H9 (cell line): ENCODE data around the gene CADM1. TPM values are rescaled to one million over a fixed set of nuclear protein-coding genes. Genes with fewer than 3 reads are reported as not detected.

Experiments
- DNase-seq: peaks from one replicate; pipeline ENCODE4 v3.0.0-alpha.2; 2017
- H2AFZ ChIP-seq: one replicate; pipeline ENCODE4 v1.6.1; 2013; ENCODE audit warnings: mild to moderate bottlenecking, low read length, control low read depth, moderate library complexity
- H2AK5ac ChIP-seq: 2 replicates; pipeline ENCODE4 v1.6.1; 2013; ENCODE audit warnings: low read length, control low read depth, mixed read lengths; ENCODE audit not compliant: insufficient read length
- H2BK120ac ChIP-seq: one replicate; pipeline ENCODE4 v1.6.1; 2013; ENCODE audit warnings: low read depth, mild to moderate bottlenecking, low read length, control low read depth, inconsistent platforms; ENCODE audit not compliant: poor library complexity, severe bottlenecking
- H2BK12ac ChIP-seq: 2 replicates; pipeline ENCODE4 v1.6.1; 2013; ENCODE audit warnings: low read length, control low read depth, mixed read lengths, low read depth; ENCODE audit not compliant: insufficient read length
- H2BK15ac ChIP-seq: 2 replicates; pipeline ENCODE4 v1.6.1; 2013; ENCODE audit warnings: low read depth, low read length, control low read depth
- H2BK20ac ChIP-seq: one replicate; pipeline ENCODE4 v1.6.1; 2013; ENCODE audit warnings: low read depth, mild to moderate bottlenecking, low read length, control low read depth, inconsistent platforms; ENCODE audit not compliant: poor library complexity, severe bottlenecking
- H2BK5ac ChIP-seq: 2 replicates; pipeline ENCODE4 v1.6.1; 2013; ENCODE audit warnings: low read length, control low read depth, mixed read lengths; ENCODE audit not compliant: insufficient read length
- H3K14ac ChIP-seq: 2 replicates; pipeline ENCODE4 v1.6.1; 2013; ENCODE audit warnings: low read length, control low read depth; ENCODE audit not compliant: insufficient read depth
- H3K18ac ChIP-seq: 2 replicates; pipeline ENCODE4 v1.6.1; 2013; ENCODE audit warnings: low read depth, mild to moderate bottlenecking, mixed read lengths, low read length, control low read depth; ENCODE audit not compliant: insufficient read length
- H3K23ac ChIP-seq: 2 replicates; pipeline ENCODE4 v1.6.1; 2013; ENCODE audit warnings: low read length, control low read depth, mixed read lengths, low read depth; ENCODE audit not compliant: insufficient read length
- H3K23me2 ChIP-seq: 2 replicates; pipeline ENCODE4 v1.6.1; 2013; ENCODE audit warnings: low read depth, mild to moderate bottlenecking, mixed read lengths, low read length, control low read depth; ENCODE audit not compliant: insufficient read length, poor library complexity, severe bottlenecking
- H3K27ac ChIP-seq: 2 replicates; pipeline ENCODE4 v1.5.1; 2013; ENCODE audit warnings: low read length, control low read depth, mixed read lengths, low read depth; ENCODE audit not compliant: insufficient read length
- H3K27me3 ChIP-seq: 2 replicates; pipeline ENCODE4 v1.6.1; 2013; ENCODE audit warnings: low read length, control low read depth, inconsistent platforms; ENCODE audit not compliant: insufficient read depth
- H3K4ac ChIP-seq: 2 replicates; pipeline ENCODE4 v1.6.1; 2013; ENCODE audit warnings: low read depth, mild to moderate bottlenecking, control low read depth, inconsistent platforms, low read length, moderate library complexity
- H3K4me1 ChIP-seq: 2 replicates; pipeline ENCODE4 v1.6.1; 2013; ENCODE audit warnings: low read length, control low read depth, inconsistent platforms; ENCODE audit not compliant: insufficient read depth
- H3K4me2 ChIP-seq: 2 replicates; pipeline ENCODE4 v1.6.1; 2013; ENCODE audit warnings: low read length, control low read depth, mixed read lengths; ENCODE audit not compliant: insufficient read length, insufficient read depth
- H3K56ac ChIP-seq: 2 replicates; pipeline ENCODE4 v1.6.1; 2013; ENCODE audit warnings: low read depth, mild to moderate bottlenecking, mixed read lengths, low read length, control low read depth; ENCODE audit not compliant: insufficient read length
- H3K79me1 ChIP-seq: 2 replicates; pipeline ENCODE4 v1.6.1; 2013; ENCODE audit warnings: low read depth, mild to moderate bottlenecking, moderate library complexity, low read length, control low read depth, inconsistent platforms; ENCODE audit not compliant: insufficient read depth, poor library complexity, severe bottlenecking
- H3K79me2 ChIP-seq: 2 replicates; pipeline ENCODE4 v1.6.1; 2013; ENCODE audit warnings: low read length, control low read depth, inconsistent platforms; ENCODE audit not compliant: insufficient read depth
- H3K9ac ChIP-seq: 2 replicates; pipeline ENCODE4 v1.6.1; 2013; ENCODE audit warnings: low read length, control low read depth, mixed read lengths; ENCODE audit not compliant: insufficient read length; ENCODE audit errors: extremely low read depth
- H3K9me3 ChIP-seq: one replicate; pipeline ENCODE4 v1.6.1; 2013; ENCODE audit warnings: low read depth, low read length, inconsistent platforms; ENCODE audit not compliant: control insufficient read depth
- H3T11ph ChIP-seq: one replicate; pipeline ENCODE4 v1.6.1; 2013; ENCODE audit warnings: mild to moderate bottlenecking, low read length, control low read depth, inconsistent platforms
- H4K20me1 ChIP-seq: one replicate; pipeline ENCODE4 v1.6.1; 2013; ENCODE audit not compliant: control insufficient read depth, insufficient read length, insufficient read depth
- H4K5ac ChIP-seq: 2 replicates; pipeline ENCODE4 v1.6.1; 2013; ENCODE audit warnings: low read depth, mild to moderate bottlenecking, mixed read lengths, low read length, control low read depth; ENCODE audit not compliant: insufficient read length
- H4K8ac ChIP-seq: replicated peaks from 2 replicates; pipeline ENCODE4 v1.6.1; 2013; ENCODE audit warnings: low read length, control low read depth, mixed read lengths, low read depth; ENCODE audit not compliant: insufficient read length
- H4K91ac ChIP-seq: 2 replicates; pipeline ENCODE4 v1.6.1; 2013; ENCODE audit warnings: low read depth, mild to moderate bottlenecking, moderate library complexity, mixed read lengths, low read length, control low read depth; ENCODE audit not compliant: insufficient read length
- H3K27ac Mint-ChIP-seq, 3 experiments: 2 replicates in 2 of 3; 3 replicates in 1 of 3; pipeline ENCODE4 v1.8.0; 2020 to 2021; ENCODE audit warnings: mixed read lengths in 3 of 3, mild to moderate bottlenecking in 1 of 3, moderate library complexity in 1 of 3
- H3K27me3 Mint-ChIP-seq: 2 replicates; pipeline ENCODE4 v1.8.0; 2021; ENCODE audit warnings: low read depth, mild to moderate bottlenecking, moderate library complexity, mixed read lengths
- H3K36me3 Mint-ChIP-seq, 3 experiments: 2 replicates in 2 of 3; 3 replicates in 1 of 3; pipeline ENCODE4 v1.8.0; 2020 to 2021; ENCODE audit warnings: low read depth in 3 of 3, mixed read lengths in 3 of 3; ENCODE audit not compliant: insufficient read depth in 1 of 3
- H3K4me1 Mint-ChIP-seq, 2 experiments: 2 replicates each; pipeline ENCODE4 v1.8.0; 2020; ENCODE audit warnings: mixed read lengths in 2 of 2
- H3K4me3 Mint-ChIP-seq, 2 experiments: 2 replicates in 1 of 2; 3 replicates in 1 of 2; pipeline ENCODE4 v1.8.0; 2020 to 2021; ENCODE audit warnings: mild to moderate bottlenecking in 2 of 2, mixed read lengths in 2 of 2, moderate library complexity in 1 of 2
- H3K9me3 Mint-ChIP-seq, 2 experiments: 2 replicates in 1 of 2; 3 replicates in 1 of 2; pipeline ENCODE4 v1.8.0; 2020; ENCODE audit warnings: mild to moderate bottlenecking in 2 of 2, mixed read lengths in 2 of 2, moderate library complexity in 1 of 2
- WGBS: extraction: QIAGEN DNeasy Blood & Tissue Kit; methylation state at CpG from one replicate; pipeline ENCODE4 v1.1.7; 2013; ENCODE audit warnings: missing lambda C conversion rate, low lambda C conversion rate, mixed read lengths; ENCODE audit not compliant: insufficient read length; ENCODE audit errors: extremely low coverage; 5-methylcytosine and 5-hydroxymethylcytosine counted together
- total RNA-seq: library from RNA; stranded (reverse); gene quantifications from 2 replicates; pipeline ENCODE4 v1.2.1, GENCODE V29; 2021
- TF ChIP-seq, protein P1 (sequence below): fragments of 200-600 bp; sonication (generic); conservative IDR thresholded peaks from 3 replicates; pipeline ENCODE4 v1.8.0; 2021; ENCODE audit warnings: antibody characterized with exemption, mild to moderate bottlenecking

The CADM1 gene
- total RNA-seq, 1 experiment from 2014 or later, result 11.9 TPM

DNA sequence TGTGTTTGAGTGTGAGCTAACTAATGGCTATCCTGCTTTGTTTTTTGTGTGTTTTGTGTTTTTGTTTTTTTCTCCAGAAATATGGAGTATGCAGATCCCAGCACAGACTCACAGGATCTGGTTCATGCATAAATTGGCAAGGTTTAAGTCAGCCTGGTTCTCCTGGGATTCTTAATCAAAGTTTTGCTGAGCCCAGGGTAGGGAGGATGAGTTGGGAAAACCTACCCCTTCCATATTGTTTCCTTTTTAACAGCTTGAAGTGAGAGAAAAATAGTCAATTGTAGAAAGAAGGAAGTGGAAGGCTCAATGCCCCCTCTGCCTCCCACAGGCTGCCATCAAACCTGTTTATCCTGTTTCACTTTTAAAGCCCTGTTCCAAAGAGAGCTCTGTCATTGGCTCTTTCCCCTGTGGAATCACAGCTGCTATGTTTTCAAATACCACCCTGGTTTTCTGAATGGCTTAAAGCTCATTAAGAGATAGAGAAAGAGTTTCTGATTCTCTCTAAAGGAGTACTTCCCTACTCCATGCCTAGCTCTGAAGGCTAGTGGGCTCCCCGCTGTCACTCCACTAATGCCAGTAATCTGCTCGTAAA, 23.4 kb upstream of the CADM1 start:
- Histone ChIP-seq H3T11ph (no peak overlapping the region), H3K9me3 (no peaks in the 10 kb centered on the region), H2AK5ac (no peak overlapping the region), H3K4me1 (peaks cover 4% of the 10 kb centered on the region; the same call in 1 of the 2 replicates), H3K4ac (no peak overlapping the region), H3K23ac (no peak overlapping the region), H3K14ac (no peak overlapping the region), H3K79me2 (no peaks in the 10 kb centered on the region), H4K20me1 (no peaks in the 10 kb centered on the region), H2BK12ac (no peak overlapping the region), H4K8ac (no peak overlapping the region), H2AFZ (no peak overlapping the region), H4K5ac (no peak overlapping the region), H3K4me2 (no peak overlapping the region), H3K27me3 (no peaks in the 10 kb centered on the region), H4K91ac (no peak overlapping the region), H3K18ac (peak overlapping the region; percentile 4), H3K9ac (no peak overlapping the region), H2BK5ac (no peak overlapping the region), H3K56ac (no peak overlapping the region), H3K27ac (peak overlapping the region; percentile 6), H3K79me1 (no peaks in the 10 kb centered on the region), H2BK120ac (no peak overlapping the region), H3K23me2 (no peaks in the 10 kb centered on the region), H2BK15ac (no peak overlapping the region), H2BK20ac (no peak overlapping the region)
- H3K4me1 Mint-ChIP-seq, result peaks cover 31 to 49% of the 10 kb centered on the region in 2 experiments
- peak overlapping the region; percentile 13 to 30; a peak in 1 of 5 replicates for H3K4me3 Mint-ChIP-seq
- H3K9me3 Mint-ChIP-seq, result peaks cover 0 to 3% of the 10 kb centered on the region in 2 experiments; a peak in 1 of 5 replicates
- peak; percentile 40 for DNase-seq
- H3K27ac Mint-ChIP-seq, result peak overlapping the region in 2 of 3 experiments; percentile 92 to 93; a peak in 5 of 7 replicates
- H3K36me3 Mint-ChIP-seq, result no peaks in the 10 kb centered on the region
- TF ChIP-seq, protein P1, sequence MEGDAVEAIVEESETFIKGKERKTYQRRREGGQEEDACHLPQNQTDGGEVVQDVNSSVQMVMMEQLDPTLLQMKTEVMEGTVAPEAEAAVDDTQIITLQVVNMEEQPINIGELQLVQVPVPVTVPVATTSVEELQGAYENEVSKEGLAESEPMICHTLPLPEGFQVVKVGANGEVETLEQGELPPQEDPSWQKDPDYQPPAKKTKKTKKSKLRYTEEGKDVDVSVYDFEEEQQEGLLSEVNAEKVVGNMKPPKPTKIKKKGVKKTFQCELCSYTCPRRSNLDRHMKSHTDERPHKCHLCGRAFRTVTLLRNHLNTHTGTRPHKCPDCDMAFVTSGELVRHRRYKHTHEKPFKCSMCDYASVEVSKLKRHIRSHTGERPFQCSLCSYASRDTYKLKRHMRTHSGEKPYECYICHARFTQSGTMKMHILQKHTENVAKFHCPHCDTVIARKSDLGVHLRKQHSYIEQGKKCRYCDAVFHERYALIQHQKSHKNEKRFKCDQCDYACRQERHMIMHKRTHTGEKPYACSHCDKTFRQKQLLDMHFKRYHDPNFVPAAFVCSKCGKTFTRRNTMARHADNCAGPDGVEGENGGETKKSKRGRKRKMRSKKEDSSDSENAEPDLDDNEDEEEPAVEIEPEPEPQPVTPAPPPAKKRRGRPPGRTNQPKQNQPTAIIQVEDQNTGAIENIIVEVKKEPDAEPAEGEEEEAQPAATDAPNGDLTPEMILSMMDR, result no peak
- WGBS, result no CpG with 5 or more reads among the region's 2 CpGs
- peaks cover 1% of the 10 kb centered on the region; the same call in 1 of the 2 replicates for H3K27me3 Mint-ChIP-seq
